GM21526 (cell line): ENCODE data around the gene POM121L12.

Source experiments
- ATAC-seq: cut with Tn5 transposase; IDR thresholded peaks from one replicate; pipeline ENCODE4 v1.9.1; 2021; ENCODE audit warnings: moderate library complexity; ENCODE audit not compliant: unreplicated experiment, low FRiP score

POM121L12 gene

DNA sequence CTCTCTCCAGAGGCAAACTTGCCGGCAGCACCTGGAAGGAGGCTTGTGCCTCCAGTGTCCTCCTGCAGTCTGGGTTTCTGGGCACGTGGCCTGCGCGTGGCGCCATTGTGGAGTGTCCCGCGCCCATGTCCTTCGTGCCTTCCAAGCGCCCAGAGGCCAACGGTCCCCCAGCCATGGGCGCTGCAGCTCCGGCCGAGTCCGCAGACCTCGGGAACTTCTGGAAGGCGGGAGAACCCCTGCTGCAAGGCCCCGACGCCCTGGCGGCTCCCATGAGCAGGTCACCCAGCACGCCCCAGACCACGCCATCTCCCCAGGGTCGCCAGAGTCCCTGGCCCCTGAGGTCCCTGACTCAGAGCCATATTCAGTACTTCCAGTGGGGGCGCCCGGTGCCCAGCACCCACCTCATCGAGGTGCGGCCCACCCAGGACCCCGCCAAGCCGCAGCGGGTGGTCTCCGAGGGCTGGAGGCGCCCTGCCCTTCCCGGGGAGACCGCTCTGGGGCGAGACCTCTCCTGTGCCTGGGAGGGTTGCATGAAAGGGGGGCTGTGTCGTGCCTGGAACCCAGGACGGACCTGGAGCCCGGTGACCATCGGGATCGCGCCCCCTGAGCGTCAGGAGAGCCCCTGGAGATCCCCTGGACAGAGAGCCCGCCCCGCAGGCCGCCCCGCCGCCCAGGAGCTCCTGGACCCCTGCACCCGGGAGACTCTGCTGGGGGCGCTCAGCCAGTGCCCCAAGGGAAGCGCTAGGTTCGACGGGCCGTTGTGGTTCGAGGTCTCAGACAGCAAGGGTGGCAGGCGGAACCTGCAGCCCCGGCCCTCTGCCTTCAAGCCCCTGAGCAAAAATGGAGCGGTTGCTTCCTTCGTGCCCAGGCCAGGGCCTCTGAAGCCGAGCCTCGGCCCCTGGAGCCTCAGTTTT is at the start of gene POM121L12:
Gene POM121L12, plus strand, starts transcription at position 135 of the 914 bp plus-strand sequence. Its CDS starts 39 bp downstream, at position 174.
- no peak for ATAC-seq

- ATAC-seq = no peak
These were observed 43.4 kb upstream of the POM121L12 start for GRCh38 chr7:52992001-52992400.

DNA sequence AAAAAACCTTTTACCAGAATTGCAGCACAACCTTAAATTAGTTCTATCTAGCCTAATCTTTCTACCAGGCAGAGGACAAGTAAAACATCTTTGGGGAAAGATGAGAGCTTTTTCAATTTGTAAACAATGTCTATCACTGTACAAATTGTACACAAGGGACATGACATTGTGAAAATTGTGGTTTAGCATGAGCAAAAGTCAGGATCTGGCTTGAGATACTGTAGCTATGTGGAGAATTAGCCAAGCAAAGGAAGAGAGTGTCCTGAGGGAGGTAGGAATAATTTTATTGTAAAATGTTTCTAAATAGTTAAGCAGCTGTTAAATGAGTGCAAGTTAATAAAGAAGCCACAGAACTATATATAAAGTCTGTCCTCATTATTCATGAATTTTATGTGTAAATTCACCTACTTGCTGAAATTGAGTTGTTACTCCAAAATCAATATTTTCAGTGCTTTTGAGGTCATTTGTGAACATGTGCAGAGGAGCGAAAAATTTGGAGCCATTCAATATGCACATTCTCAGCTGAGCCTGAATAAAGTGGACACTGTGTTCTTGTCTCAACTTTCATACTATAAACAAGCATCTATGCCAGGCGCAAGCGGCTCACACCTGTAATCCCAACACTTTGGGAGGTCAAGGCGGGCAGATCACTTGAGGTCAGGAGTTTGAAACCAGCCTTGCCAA is 42.8 kb upstream of the POM121L12 start:
- no peak for ATAC-seq

GRCh38 chr7:52995676-52996075 is 39.8 kb upstream of the POM121L12 start:
- ATAC-seq = no peak

GRCh38 chr7:53001221-53001620 is 34.2 kb upstream of the POM121L12 start:
- no peak for ATAC-seq

- ATAC-seq = no peak
These were observed 33.0 kb upstream of the POM121L12 start for GRCh38 chr7:53002389-53002788.

DNA sequence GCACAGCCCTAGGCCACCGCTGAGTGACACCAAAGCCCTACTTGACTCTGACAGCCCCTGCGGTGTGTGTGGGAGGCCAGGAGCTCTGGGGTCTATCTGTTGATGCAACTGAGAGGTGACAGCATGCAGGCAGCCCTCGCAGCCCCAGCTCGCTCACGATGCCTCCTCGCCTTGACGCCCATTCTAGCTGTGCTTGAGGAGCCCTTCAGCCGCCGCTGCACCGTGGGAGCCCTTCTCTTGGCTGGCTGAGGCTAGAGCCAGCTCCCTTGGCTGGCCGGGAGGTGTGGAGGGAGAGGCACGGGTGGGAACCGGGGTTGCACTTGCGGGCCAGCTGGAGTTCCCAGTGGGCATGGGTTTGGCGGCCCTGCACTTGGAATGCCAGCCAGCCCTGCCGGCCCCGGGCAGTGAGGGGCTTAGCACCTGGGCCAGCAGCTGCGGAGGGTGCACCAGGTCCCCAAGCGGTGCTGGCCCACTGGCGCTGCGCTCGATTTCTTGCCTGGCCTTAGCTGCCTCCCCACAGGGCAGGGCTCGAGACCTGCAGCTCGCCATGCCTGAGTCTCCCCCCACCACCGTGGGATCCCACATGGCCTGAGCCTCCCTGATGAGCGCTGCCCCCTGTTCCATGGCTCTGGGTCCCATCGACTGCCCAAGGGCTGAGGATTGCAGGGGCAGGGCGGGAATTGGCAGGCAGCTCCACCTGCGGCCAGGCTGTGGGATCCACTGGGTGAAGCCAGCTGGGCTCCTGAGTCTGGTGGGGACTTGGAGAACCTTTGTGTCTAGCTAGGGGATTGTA is 31.6 kb upstream of the POM121L12 start:
- ATAC-seq = no peak

- no peak for ATAC-seq
These were observed 21.5 kb upstream of the POM121L12 start for GRCh38 chr7:53013925-53014324.

DNA sequence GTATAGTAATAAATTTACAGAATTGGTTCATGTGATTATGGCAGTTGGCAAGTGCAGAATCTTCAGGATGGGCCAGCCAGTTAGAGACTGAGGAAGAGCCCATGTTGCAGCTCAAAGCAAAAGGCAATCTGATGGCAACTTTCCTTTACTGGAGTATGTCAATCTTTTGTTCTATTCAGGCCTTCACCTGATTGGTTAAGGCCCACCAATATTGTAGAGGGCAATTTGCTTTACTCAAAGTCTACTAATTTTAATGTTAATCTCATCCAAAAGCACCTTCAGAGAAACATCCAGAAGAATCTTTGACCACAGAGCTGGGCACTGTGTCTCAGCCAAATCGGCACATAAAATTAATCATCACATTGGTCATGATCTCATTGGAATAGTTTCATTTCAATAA is 20.0 kb upstream of the POM121L12 start:
- ATAC-seq = no peak

DNA sequence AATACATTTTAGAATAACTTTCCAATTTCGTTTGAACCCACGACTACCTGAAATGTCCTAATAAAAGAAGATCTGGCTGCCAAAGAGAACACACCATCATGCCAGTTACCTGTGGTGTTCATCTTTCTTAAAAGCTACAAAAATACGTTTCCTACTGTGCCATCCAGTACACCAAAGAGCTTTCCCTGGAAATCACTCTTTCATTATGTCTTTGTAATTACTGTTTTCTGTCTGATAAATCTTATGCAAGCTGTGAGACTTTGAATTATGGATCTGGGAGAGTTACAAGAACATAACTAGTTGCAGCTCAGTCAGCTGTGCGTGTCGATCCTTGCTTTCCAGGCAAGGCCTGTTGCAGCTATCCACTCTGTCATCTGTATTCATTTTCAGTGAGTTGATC is 12.5 kb upstream of the POM121L12 start:
- no peak for ATAC-seq

DNA sequence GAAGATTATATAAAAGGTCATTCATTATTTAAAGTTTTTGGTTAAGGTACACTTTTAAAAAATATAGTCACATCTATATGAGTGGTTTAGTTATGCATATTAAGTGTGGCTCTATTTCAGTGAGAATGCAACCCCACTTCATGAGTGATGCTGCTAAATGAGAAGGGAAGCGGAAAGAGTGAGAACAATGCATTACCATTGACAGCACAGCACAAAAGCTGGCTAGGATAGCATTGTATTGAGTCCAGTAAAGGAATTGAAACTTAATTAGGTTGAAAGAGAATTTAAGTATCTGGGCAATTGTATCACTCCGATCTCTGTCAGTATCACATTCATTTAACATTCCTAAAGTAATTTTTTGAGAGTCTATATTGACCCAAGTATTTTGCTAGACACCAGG is 13.2 kb downstream of the POM121L12 start:
- ATAC-seq = no peak

DNA sequence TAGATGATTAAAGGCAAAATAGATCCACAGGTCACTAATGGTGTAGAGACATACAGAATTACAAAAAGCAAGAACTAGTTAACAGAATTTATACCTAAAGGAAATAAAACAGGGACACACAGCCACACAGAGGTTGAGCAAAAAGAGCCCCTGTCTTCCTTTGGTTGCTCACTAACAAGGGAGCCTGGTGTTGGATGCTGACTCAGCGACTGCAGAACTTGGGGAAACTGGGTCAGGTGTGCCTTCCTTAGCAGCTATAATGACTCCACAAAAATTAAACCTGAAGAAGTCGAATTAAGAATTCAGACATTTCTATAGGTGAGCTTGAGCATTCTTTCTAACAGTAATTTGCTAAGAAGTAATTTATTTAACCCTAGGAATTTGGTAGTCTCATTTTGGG is 15.0 kb downstream of the POM121L12 start:
- no peak for ATAC-seq

- no peak for ATAC-seq
These were observed 24.2 kb downstream of the POM121L12 start for GRCh38 chr7:53059591-53059990.

DNA sequence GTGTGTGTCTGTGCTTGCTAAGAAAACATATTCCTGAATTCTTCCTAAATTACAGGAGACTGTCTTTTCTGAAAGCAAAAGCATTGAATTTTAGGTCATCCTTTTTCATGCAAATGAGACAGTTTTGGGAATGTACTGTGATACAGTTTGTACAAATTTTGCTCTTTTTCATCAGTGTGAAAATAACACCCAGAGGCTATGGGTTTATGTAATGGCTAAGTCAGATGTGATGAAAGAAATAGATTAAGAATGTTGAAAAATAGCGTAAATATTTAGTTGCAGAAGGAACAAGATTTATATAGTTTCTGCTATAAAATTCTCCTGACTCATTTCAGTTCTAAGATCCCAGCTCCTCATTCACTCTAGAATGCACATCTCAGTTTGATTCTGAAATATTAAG is 24.6 kb downstream of the POM121L12 start:
- no peak for ATAC-seq

GRCh38 chr7:53062796-53063195 is 27.4 kb downstream of the POM121L12 start:
- no peak for ATAC-seq

- no peak for ATAC-seq
These were observed 33.2 kb downstream of the POM121L12 start for GRCh38 chr7:53068673-53069072.

GRCh38 chr7:53070883-53071282 is 35.5 kb downstream of the POM121L12 start:
- ATAC-seq = no peak
